HG02642 (cell line): ENCODE data around the gene RPS10.
"Not testable (repeated sequence)": the region's sequence is repeated elsewhere in the genome, so short reads cannot be mapped to it uniquely, and the experiment has no call there.

Source experiments
- ATAC-seq: cut with Tn5 transposase; IDR thresholded peaks from one replicate; pipeline ENCODE4 v1.9.1; 2021; ENCODE audit warnings: mild to moderate bottlenecking; ENCODE audit not compliant: unreplicated experiment, poor library complexity

The RPS10 gene

DNA sequence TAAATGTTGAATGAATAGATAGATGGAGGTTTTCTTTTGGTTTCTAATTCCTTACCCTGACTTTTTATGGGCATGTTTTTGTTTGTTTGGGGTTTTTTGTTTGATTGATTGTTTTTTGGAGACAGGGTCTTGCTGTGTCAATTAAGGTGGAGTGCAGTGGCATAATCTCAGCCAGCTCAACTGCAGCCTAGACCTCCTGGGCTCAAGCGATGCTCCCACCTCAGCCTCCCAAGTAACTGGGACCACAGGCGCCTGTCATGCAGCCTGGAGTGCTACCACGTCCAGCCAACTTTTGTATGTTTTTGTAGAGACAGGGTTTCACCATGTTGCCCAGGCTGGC, 31.9 kb downstream of the RPS10 start:
- no peak for ATAC-seq

DNA sequence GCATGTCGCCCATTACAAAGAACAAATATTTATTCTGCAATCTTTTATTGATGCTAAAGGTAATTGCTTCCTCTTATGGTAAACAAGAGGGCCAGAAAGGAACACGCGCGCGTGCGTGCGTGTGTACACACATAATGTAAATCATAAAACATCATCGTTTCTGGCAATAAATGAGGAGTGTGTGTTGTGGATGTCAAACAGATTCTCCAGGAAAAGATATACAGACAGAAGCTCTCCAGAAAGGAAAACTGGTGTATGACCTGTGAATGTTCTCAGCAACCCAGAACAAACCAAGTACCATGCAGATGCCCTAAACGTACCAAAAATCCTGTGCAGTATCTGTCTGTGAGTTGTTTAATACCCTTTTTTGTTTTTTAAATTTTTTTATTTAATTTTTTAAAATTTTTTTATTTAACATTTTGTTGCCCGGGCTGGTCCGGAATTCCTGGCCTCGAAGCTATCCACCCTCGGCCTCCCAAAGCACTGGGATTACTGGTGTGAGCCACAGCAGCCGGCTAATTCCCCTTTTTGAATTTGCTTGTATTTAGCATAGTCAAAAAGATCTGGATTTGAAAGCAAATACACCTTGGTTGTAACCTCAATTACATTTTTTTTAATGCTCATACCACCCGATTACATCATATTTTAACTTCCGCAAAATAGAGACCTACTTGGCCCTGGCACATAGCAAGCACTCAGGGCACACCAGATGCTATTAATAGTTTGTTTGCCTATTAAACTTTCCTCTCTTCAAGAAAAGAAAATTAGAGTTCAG, 32.5 kb downstream of the RPS10 start:
- no peak for ATAC-seq

DNA sequence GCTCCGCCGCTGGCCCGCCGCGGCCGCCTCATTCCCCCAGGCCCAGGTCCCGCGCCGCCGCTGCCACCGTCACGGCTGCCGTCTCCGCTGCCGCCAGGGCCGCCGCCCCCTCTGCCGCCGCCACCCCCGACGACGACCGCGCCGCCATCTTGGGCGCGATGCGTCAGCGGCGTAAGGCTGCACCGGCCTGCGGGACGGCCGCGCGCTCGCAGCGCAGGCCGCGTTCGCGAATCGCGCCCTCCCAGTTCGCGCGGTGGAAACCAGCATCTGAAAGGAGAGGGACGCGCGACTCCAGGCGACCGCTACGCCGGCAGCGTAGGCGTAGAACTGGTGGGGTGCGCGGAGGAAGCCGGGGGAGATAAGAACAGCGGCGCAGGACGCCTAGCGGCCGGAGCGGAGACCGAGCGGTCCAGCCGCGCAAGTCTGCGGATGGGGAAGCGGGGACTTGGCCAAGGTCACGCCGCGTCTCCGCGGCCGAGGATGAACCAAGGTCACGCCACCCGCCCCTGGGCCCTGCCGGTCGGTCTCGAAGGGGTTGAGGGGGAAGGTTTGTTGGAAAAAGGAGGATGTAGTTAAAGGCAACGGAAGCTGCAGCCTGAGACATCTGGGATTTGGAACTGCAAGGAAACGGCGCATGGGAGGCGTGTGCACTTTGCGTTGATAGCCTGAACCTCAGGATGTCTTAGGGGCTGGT, 33.2 kb downstream of the RPS10 start, which contains the start of gene NUDT3:
Gene NUDT3, minus strand, starts transcription at position 173 of the 694 bp plus-strand sequence. CDS start 307 bp downstream, outside the sequence.
- peak; percentile 89 for ATAC-seq

GRCh38 chr6:34391786-34392496, 33.9 kb downstream of the RPS10 start:
- ATAC-seq, result peak; percentile 28

DNA sequence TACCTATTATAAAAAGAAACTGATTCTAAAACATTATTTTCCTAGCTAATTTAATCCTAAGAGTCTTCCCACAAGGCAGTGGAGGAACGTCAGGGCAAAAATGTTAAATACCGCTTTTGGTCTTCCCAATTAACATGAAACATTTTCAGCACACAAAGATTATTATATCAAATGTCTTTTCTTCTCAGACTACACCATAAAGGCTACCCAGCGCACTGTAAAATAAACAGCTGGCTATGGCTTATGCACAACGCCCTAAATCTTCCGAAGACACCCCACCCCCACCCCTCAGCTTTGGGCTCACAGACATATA, 34.4 kb downstream of the RPS10 start:
- ATAC-seq, result no peak

GRCh38 chr6:34390531-34391472, 35.1 kb downstream of the RPS10 start:
- no peak for ATAC-seq

GRCh38 chr6:34389034-34389433, 36.8 kb downstream of the RPS10 start:
- ATAC-seq, result no peak

DNA sequence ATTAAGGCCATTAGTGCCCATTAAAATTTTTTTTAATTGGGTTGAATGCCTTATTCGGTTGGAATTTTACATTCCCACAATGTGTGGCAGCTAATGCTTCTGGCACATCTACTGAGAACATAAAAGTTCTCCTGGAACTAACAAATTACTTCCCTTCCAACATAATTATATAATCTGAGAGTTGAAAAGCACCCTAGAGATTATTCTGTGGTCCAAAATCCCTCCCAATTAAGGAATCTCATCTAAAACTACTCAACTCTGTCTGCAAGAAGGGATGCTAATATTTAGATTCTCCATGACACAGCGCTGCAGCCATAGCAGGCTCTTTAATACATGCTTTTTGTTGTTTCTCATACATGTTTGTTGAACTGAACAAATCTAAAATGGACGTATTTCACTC, 37.4 kb downstream of the RPS10 start:
- no peak for ATAC-seq

DNA sequence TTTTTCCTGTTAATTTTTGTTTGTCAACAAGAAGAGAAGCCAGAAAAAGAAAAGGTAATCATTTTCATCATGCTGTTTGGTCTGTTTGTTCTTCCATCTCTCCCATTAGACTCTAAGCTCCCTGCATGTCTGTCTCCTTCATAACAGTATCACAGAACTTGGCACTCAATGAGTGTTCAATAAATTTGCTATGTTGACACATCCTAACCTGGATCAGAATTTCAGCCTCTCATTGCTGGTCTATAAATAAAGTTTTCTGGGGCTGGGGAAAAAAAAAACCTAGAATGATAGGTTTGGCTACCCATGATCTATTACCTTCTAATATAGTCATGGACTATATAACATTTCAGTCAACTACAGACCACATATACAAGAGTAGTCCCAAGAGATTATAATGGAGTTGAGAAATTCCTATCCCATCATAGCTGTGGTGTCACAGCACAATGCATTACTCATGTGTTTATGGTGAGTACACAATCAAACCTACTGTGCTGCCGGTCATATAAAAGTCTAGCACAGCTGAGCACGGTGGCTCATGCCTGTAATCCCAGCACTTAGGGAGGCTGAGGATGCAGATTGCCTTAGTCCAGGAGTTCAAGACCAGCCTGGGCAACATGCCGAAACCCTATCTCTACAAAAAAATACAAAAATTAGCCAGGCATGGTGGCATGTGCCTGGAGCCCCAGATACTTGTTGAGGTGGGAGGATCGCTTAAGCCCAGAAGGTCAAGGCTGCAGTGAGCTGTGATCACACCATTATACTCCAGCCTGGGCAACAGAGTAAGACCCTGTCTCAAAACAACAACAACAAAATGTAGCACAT, 39.3 kb downstream of the RPS10 start:
- ATAC-seq, result no peak

- ATAC-seq, result no peak
Observed at GRCh38 chr6:34385793-34386195, 40.1 kb downstream of the RPS10 start.

DNA sequence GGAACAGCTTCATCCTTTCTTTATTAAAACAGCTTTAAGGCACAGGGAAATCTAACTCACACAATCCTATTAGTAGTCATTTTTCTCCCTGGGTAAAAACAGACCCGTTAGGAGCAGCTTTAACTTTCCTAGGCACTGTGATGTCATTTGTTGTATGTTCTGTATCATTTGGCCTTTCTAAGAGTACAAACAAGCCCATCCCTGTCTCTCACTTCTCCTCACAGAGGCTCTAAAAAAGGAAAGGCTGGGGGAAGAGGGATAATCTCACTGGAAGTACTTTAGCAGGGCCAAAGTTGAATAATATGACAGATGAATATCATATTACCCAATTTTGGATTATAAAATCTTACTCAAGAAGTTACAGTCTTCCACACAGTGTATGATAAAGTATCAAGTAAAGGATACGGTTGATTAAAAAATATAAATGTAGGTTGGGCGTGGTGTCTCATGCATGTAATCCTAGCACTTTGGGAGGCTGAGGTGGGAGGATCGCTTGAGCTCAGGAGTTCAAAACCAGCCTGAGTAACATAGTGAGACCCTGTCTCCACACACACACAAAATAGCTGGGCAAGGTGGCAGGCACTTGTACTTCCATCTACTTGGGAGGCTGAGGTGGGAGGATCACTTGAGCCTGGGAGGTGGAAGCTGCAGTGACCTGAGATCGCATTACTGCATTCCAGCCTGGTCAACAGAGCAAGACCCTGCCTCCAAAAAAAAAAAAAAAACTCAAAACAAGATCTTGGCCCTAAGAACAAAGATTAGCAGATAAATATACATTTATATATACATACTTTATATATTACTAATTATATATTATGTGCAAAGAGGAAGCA, 41.3 kb downstream of the RPS10 start:
- ATAC-seq, result no peak

DNA sequence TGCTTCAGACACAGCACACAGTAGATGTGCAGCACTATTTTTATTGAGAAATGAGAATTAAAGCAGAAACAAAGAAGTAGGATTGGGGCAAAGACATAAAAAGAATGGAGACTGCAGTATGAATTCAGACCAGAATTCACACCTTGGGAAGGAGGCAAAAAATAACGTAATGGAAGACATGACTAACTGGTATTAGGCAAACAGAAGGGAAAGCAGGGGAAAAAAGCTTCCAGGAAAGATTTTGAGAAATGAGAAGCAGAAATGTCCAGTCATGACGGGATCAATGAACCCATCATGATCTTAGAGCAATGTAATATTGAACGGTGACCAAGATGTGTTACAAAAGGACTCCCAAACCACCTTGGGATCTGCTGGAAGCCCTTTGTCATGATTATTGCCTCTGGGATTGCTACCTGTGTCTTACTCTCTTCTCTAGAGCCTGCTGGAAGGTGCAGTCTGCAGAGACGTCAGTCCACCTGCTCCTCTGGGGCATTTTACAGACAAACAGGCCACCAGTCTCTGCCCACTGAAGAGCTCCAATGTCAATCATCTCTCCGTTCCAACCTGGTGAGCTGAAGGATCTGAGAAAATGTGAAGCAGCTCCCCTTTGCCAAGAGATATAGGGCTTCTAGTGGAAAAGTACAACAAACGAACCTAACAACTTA, 42.1 kb downstream of the RPS10 start:
- ATAC-seq, result no peak

DNA sequence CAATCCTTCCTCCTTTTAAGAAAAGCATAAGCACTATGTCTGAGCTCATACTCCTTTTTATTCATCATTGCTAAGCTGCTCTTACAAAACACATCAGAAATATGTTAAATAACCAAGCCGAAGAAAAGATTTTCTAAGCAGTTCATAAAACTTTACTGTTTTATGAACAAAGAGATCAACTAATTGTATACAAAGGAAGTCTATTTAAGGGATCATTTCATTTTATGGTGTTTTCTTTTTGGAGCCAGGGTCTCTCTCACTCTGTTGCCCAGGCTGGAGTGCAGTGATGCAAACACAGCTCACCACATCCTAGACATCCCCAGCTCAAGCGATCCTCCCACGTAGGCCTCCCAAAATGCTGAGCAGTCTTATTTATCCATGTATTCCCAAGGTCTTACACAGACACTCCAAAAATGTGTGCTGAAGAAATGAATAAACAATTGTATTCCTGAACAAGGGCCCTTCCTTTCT, 42.7 kb downstream of the RPS10 start:
- ATAC-seq, result no peak

GRCh38 chr6:34381081-34381480, 44.8 kb downstream of the RPS10 start:
- ATAC-seq, result no peak

DNA sequence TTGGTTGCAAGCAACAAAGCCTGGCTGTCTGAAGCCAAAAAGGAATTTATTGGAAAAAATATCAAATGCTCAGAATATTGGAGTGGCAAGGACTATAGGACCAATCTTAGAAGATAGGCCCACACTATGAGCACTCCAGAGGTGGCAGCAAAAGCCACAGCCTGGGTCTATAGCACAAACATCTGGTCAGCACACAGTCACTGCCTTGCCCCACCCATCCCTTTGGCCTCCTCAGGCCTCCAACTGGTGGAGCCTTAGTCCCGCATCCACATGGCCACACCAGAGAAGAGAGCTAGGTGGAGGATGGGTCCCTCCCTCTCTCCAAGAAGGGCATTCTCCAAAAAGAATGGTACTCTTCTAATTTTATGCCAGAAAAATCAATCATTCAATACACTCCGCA, 47.4 kb downstream of the RPS10 start:
- ATAC-seq, result no peak

DNA sequence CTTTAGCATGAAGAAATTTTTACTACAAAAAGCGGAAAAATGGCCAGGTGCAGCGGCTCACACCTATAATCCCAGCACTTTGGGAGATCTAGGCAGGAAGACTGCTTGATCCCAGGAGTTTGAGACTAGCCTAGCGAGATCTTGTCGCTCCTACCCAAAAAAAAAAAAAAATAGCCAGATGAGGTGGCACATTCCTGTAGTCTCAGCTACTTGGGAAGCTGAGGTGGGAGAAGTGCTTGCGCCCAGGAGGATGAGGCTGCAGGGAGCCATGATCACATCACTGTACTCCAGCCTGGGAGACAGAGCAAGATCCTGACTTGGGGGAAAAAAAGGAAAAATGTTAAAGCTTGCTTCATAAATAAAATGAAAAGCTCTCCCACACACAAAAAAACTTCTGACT, 47.9 kb downstream of the RPS10 start:
- no peak for ATAC-seq

DNA sequence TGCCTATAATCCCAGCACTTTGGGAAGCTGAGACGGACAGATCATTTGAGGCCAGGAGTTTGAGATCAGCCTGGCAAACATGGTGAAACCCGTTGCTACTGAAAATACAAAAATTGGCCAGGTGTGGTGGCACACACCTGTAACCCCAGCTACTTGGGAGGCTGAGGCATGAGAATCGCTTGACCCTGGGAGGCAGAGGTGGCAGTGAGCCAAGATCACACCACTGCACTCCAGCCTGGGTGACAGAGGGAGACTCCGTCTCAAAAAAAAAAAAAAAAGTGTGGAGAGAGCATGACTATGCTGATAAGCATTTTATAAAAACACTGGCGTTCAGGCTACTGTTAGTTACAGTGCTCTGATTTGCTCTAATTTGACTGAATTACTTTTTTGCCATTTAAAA, 48.3 kb downstream of the RPS10 start:
- not testable (repeated sequence) for ATAC-seq

DNA sequence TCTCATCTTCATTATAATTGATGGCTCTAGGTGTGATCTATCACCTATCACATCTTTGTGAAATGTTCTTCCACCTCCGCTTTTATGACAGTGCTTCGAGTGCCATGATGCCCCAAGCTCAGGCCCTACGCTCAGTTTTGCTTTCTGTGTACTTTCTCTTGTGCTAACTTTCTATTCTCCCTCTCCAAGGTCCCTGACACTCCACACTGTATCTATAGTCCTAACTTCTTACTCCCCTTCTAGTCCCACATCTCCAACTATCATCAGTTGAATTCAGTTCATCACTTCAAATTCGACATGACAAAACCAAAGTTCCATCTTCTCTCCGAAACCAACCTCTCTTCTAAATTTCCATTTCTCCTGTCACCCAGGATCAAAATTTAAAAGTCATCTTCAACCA, 50.0 kb downstream of the RPS10 start:
- ATAC-seq, result no peak
